ENCODE data around the gene COX6B1.

The COX6B1 gene

DNA sequence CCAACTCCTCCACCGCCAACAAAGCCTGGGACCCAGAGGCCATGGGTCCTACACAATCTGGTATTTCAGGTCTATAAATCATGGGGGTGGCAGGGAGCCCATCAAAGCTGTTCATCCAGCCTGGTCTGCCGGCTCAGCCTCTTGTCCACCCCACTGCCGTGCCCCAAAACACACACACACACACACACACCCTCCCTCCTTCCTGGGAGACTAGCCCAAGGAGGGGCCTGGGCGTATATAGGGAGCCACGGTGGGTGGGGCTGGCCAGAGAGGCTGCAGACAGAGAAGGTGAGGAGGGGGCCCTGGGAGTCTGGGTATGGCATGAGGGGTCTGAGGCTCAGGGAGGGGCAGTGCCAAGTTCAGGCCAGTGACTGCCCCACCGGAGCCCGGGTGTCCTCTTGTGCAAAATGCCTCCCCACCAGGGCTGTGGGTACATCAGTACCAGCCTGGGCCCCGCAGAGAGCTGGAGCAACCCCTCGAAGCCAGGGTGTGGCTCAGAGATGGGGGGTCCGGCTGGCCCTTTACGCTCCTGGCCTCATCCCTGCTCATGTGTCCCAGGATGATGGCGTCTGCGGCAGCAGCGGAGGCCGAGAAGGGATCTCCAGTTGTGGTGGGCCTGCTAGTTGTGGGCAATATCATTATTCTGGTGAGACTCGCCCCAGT, 18.3 kb downstream of the COX6B1 start, which contains the start of gene UPK1A:
TSS of gene UPK1A (plus strand) at position 267 of the 663 bp plus-strand sequence. CDS start at position 563, 296 bp downstream.
- H3K4me3 ChIP-seq (ENCODE audit: low read depth, low read length): no peak within 1 kb of the TSS
- TF ChIP-seq POLR2A (IDR thresholded peaks at IDR 0.05; ENCODE audit: extremely low read depth, insufficient read length) (no peak), MYC (IDR thresholded peaks at IDR 0.05; ENCODE audit: low read depth, low read length) (no peak)
- TF ChIP-seq, protein P1, sequence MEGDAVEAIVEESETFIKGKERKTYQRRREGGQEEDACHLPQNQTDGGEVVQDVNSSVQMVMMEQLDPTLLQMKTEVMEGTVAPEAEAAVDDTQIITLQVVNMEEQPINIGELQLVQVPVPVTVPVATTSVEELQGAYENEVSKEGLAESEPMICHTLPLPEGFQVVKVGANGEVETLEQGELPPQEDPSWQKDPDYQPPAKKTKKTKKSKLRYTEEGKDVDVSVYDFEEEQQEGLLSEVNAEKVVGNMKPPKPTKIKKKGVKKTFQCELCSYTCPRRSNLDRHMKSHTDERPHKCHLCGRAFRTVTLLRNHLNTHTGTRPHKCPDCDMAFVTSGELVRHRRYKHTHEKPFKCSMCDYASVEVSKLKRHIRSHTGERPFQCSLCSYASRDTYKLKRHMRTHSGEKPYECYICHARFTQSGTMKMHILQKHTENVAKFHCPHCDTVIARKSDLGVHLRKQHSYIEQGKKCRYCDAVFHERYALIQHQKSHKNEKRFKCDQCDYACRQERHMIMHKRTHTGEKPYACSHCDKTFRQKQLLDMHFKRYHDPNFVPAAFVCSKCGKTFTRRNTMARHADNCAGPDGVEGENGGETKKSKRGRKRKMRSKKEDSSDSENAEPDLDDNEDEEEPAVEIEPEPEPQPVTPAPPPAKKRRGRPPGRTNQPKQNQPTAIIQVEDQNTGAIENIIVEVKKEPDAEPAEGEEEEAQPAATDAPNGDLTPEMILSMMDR (IDR thresholded peaks at IDR 0.05; ENCODE audit: low read depth, low read length): no peak
- TF ChIP-seq, protein P2, sequence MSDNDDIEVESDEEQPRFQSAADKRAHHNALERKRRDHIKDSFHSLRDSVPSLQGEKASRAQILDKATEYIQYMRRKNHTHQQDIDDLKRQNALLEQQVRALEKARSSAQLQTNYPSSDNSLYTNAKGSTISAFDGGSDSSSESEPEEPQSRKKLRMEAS (IDR thresholded peaks at IDR 0.05; ENCODE audit: low read depth, low read length): no peak
- DNase-seq (ENCODE audit: low read depth): no peak

DNA sequence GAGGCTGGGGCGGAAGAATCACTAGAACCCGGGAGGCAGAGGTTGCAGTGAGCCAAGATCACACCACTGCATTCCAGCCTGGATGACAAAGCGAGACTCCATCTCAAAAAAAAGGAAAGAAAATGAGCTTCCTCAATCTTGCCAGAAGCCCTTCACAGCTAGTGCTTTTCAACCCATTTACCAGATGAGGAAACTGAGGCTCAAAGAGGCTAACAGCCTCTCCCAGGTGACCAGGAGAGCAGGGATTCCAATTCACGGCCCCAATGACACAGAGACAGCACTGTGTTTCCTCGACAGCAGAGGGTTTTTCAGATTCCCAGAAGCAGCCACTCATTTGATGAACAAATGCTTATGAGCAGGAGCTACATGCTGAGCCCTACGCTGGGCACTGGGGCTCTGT, 21.4 kb downstream of the COX6B1 start:
- no peak overlapping the region for H3K4me3 ChIP-seq (ENCODE audit: low read depth, low read length)
- no peak for TF ChIP-seq POLR2A (IDR thresholded peaks at IDR 0.05; ENCODE audit: extremely low read depth, insufficient read length)
- no peak for TF ChIP-seq MYC (IDR thresholded peaks at IDR 0.05; ENCODE audit: low read depth, low read length)
- TF ChIP-seq, protein P1 (IDR thresholded peaks at IDR 0.05; ENCODE audit: low read depth, low read length): no peak
- TF ChIP-seq, protein P2 (IDR thresholded peaks at IDR 0.05; ENCODE audit: low read depth, low read length): no peak
- no peak for DNase-seq (ENCODE audit: low read depth)

DNA sequence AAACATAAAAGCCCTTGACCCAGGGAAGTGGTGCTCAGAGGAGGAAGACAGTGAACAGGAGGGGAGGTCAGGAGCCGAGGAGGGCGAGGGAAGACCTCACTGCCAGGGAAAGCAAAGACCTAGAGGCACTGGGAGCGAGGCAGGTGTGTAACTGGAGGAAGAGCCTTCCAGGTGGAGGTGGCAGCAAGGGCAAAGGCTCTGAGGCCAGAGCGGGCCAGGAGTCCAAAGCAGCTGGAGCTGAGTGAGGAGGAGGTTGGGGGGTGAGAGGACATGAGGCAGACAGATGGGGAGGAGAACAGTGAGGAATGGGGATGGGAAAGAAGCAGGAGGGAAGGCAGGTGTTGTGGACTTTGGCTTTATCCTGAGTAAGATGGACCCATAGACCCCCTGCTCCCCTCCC, 21.9 kb downstream of the COX6B1 start:
- no peak for DNase-seq (ENCODE audit: low read depth)
- TF ChIP-seq POLR2A (IDR thresholded peaks at IDR 0.05; ENCODE audit: extremely low read depth, insufficient read length): no peak
- TF ChIP-seq, protein P2 (IDR thresholded peaks at IDR 0.05; ENCODE audit: low read depth, low read length): no peak
- no peak for TF ChIP-seq MYC (IDR thresholded peaks at IDR 0.05; ENCODE audit: low read depth, low read length)
- TF ChIP-seq, protein P1 (IDR thresholded peaks at IDR 0.05; ENCODE audit: low read depth, low read length): no peak
- no peak overlapping the region for H3K4me3 ChIP-seq (ENCODE audit: low read depth, low read length)

- H3K4me3 ChIP-seq (ENCODE audit: low read depth, low read length): no peak overlapping the region
- TF ChIP-seq MYC (IDR thresholded peaks at IDR 0.05; ENCODE audit: low read depth, low read length): no peak
- TF ChIP-seq, protein P2 (IDR thresholded peaks at IDR 0.05; ENCODE audit: low read depth, low read length): no peak
- TF ChIP-seq, protein P1 (IDR thresholded peaks at IDR 0.05; ENCODE audit: low read depth, low read length): no peak
- no peak for TF ChIP-seq POLR2A (IDR thresholded peaks at IDR 0.05; ENCODE audit: extremely low read depth, insufficient read length)
- no peak for DNase-seq (ENCODE audit: low read depth)
Observed at GRCh38 chr19:35670686-35671085, 22.6 kb downstream of the COX6B1 start.

- TF ChIP-seq MYC (IDR thresholded peaks at IDR 0.05; ENCODE audit: low read depth, low read length): no peak
- no peak for TF ChIP-seq POLR2A (IDR thresholded peaks at IDR 0.05; ENCODE audit: extremely low read depth, insufficient read length)
- TF ChIP-seq, protein P1 (IDR thresholded peaks at IDR 0.05; ENCODE audit: low read depth, low read length): no peak
- TF ChIP-seq, protein P2 (IDR thresholded peaks at IDR 0.05; ENCODE audit: low read depth, low read length): no peak
- DNase-seq (ENCODE audit: low read depth): peak; percentile 29
Observed at GRCh38 chr19:35671818-35672217, 23.7 kb downstream of the COX6B1 start.

More at GRCh38 chr19:35671818-35672217, 23.7 kb downstream of the COX6B1 start:
- H3K4me3 ChIP-seq (ENCODE audit: low read depth, low read length): no peak overlapping the region

Measured in NB4 (cell line).